Left lobe of liver (tissue), 2 donors: Measurements from ENCODE around the gene RRH. TPM values are rescaled to one million over a fixed set of nuclear protein-coding genes. Genes with fewer than 3 reads are reported as not detected.
"Not testable (repeated sequence)": the region's sequence is repeated elsewhere in the genome, so short reads cannot be mapped to it uniquely, and the experiment has no call there.

ENCODE experiments used
- ATAC-seq: fragments of 200-7000 bp; cut with Tn5 transposase; one replicate; pipeline ENCODE4 v1.9.1; 2020; ENCODE audit warnings: mild to moderate bottlenecking, moderate library complexity
- DNase-seq: peaks from one replicate; pipeline ENCODE4 v3.0.0-alpha.2; 2020; ENCODE audit warnings: low spot score
- total RNA-seq: library from RNA; stranded (reverse); gene quantifications from one replicate; pipeline ENCODE4 v1.2.1, GENCODE V29; 2021
- donor health status: DM: no; HTN: no; CAD: no; lungs with moderate emphysema.
- donor health status: DM: no; HTN: yes; CAD: no.

The RRH gene
- total RNA-seq, 1 donor from 2014 or later = not detected

GRCh38 chr4:109836985-109837384 lies 9.2 kb downstream of the RRH start:
- DNase-seq = no peak
- ATAC-seq = no peak

- DNase-seq = no peak
- no peak for ATAC-seq
Observed at GRCh38 chr4:109846395-109847098, 18.8 kb downstream of the RRH start.

GRCh38 chr4:109847896-109848442 lies 20.2 kb downstream of the RRH start, which contains the start of gene LRIT3:
Gene LRIT3, plus strand, starts transcription at chr4:109848107. Its CDS starts 95 bp downstream, at chr4:109848202.
- ATAC-seq (no peak), DNase-seq (no peak)

- no peak for ATAC-seq
- DNase-seq = no peak
Observed at GRCh38 chr4:109848501-109848900, 20.7 kb downstream of the RRH start.

- ATAC-seq (peak; percentile 86), DNase-seq (peak; percentile 86)
Observed at GRCh38 chr4:109850601-109851000, 22.8 kb downstream of the RRH start.

GRCh38 chr4:109859426-109860300 lies 31.9 kb downstream of the RRH start:
- not testable (repeated sequence) for DNase-seq
- ATAC-seq = peak; percentile 75

- no peak for ATAC-seq
- DNase-seq = no peak
Observed at GRCh38 chr4:109861271-109861670, 33.5 kb downstream of the RRH start.

GRCh38 chr4:109861916-109862511 lies 34.2 kb downstream of the RRH start:
- no peak for DNase-seq
- no peak for ATAC-seq

GRCh38 chr4:109864134-109864533 lies 36.4 kb downstream of the RRH start:
- no peak for DNase-seq
- peak; percentile 42 for ATAC-seq

- ATAC-seq = no peak
- DNase-seq = no peak
Observed at GRCh38 chr4:109870061-109870460, 42.3 kb downstream of the RRH start.

GRCh38 chr4:109872065-109872464 lies 44.3 kb downstream of the RRH start:
- no peak for DNase-seq
- no peak for ATAC-seq

GRCh38 chr4:109872950-109873656 lies 45.3 kb downstream of the RRH start:
- DNase-seq (no peak), ATAC-seq (peak; percentile 73)

GRCh38 chr4:109873791-109874514 lies 46.2 kb downstream of the RRH start:
- DNase-seq (no peak), ATAC-seq (peak; percentile 19)

- no peak for DNase-seq
- ATAC-seq = no peak
Observed at GRCh38 chr4:109875106-109875505, 47.3 kb downstream of the RRH start.

GRCh38 chr4:109875553-109875952 lies 47.8 kb downstream of the RRH start:
- not testable (repeated sequence) for ATAC-seq, DNase-seq

GRCh38 chr4:109876634-109877265 lies 49.0 kb downstream of the RRH start:
- DNase-seq (no peak), ATAC-seq (no peak)

GRCh38 chr4:109877400-109877799 lies 49.6 kb downstream of the RRH start:
- DNase-seq (no peak), ATAC-seq (no peak)

GRCh38 chr4:109878355-109878754 lies 50.6 kb downstream of the RRH start:
- no peak for ATAC-seq
- no peak for DNase-seq

- no peak for DNase-seq
Observed at GRCh38 chr4:109879081-109879480, 51.3 kb downstream of the RRH start.

More at GRCh38 chr4:109879081-109879480, 51.3 kb downstream of the RRH start:
- peak; percentile 44 for ATAC-seq
